ENCODE data around the gene ARL6IP4.

Gene ARL6IP4

GRCh38 chr12:122979001-122979907 is 1.2 kb upstream of the ARL6IP4 start:
- DNase-seq = no peak

- DNase-seq = no peak
These were observed 636 bp upstream of the ARL6IP4 start for GRCh38 chr12:122979908-122980182.

DNA sequence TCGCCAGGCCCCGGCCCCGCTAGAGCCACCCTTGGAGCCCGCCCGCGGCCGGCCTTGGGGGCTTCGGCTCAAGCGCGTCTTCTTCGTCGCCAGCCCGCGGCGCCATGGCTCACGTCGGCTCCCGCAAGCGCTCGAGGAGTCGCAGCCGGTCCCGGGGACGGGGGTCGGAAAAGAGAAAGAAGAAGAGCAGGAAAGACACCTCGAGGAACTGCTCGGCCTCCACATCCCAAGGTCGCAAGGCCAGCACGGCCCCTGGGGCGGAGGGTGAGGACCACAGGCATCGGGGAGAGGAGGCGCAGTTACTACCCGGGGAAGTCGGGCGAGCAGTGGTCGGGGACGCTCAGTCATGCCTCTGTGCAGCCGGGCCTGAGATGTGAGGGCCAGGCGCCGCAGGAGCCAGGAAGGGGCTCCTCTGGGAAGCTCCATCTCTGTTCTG is 573 bp downstream of the ARL6IP4 start:
- DNase-seq = no peak

DNA sequence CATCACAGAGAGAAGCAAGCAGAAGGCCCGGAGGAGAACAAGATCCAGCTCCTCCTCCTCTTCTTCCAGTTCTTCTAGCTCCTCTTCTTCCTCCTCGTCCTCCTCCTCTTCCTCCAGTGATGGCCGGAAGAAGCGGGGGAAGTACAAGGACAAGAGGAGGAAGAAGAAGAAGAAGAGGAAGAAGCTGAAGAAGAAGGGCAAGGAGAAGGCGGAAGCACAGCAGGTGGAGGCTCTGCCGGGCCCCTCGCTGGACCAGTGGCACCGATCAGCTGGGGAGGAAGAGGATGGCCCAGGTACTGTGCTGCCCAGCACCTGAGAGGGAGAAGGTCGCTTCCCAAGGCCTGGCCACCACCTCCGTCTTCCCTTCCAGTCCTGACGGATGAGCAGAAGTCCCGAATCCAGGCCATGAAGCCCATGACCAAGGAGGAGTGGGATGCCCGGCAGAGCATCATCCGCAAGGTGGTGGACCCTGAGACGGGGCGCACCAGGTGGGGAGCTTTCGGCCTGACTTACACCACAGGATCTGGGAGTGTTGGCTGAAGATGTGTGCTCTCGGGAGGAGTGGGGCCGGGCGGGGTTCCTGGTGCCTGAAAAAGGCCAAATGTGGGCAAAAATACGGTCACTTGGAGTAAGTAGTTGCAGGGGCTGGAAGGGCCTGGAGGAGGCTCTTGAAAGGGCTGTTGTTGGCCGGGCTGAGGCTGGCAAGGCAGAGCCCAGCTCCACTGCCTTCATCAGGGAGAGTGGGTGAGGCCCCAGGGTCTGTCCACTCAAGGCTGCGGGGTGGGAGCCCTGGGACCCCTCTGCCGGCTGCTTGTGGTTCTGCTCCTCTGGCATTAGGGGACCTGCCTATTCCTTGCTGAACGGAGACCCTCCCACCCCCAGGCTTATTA is 1.4 kb downstream of the ARL6IP4 start:
- DNase-seq = no peak

- DNase-seq = no peak
These were observed 2.0 kb downstream of the ARL6IP4 start for GRCh38 chr12:122982477-122982815.

DNA sequence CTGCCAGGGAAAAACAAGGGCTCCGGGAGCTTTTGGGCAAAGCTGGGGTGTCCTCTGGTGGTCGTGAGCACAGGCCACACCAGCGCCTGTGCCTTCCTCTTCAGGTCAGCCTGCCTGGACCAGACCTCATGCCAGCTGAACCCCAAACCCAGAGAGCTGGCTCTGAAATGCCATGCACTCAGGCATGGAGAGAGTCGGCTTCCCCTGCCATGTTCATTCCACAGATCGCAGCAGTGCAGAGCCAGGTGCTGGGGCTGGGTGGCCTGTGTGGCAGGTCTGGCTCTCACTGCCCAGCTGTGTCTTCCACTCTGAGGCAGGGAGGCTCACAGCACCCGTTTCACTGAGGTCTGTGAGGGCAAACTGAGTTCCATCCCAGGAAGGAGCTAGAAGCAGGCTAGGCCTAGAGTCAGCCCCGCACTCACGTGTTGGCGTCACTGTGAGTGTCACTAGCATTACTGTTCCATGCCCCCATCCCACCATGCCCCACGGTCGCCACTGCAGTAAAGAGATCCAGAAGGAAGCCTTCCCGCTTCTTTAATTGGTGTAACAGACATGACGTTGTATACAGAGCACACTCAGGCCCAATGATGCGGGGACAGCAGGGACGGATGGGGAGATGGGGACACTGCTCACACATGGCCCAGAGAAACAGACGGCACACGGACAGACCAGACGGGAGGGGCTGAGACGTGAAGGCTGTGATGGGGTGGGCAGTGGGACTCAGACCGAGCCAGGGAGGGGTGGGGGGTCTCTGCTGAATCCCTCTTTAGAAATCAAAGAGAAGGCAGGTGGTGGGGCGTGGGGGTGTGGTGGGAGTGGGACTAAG is 2.7 kb downstream of the ARL6IP4 start:
- no peak for DNase-seq

DNA sequence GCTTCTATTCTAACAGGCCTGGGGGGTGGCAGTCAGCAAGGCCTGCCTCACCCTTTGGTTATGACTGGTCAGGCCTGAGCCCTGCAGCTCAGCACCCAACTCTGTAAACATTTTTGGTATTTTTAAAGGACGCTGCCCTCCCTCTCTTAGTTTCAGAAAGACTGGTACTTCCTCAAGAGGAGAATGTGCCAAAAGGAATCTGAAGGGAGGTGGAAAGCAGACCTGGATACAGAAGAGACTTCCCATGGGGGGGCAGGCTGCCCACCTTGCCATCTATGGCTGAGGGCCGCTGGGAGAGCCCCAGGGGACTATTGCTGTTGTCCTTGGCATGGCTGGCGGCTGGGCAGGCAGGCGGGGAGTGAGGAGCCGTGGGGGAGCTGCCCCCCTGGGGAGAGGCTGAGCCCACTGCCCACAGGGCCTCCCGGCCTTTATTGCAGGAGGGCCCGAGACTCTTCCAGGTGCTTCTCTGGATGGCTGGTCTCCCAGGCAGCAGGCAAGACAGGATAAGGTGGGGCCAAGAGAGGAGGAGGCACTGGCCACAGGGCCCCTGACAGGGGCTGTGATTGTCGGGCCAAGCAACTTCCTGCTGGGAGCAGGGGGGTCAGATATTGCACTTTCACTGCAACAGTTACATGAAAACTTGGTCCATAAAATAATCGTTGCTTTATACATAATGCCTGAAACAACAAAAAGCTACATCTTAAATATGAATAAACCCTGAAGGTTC is 3.5 kb downstream of the ARL6IP4 start:
- no peak for DNase-seq

GRCh38 chr12:122984612-122985337 is 4.3 kb downstream of the ARL6IP4 start:
- DNase-seq = no peak

- DNase-seq = no peak
These were observed 5.1 kb downstream of the ARL6IP4 start for GRCh38 chr12:122985338-122986257.

GRCh38 chr12:122986258-122986871 is 5.9 kb downstream of the ARL6IP4 start:
- no peak for DNase-seq

GRCh38 chr12:122987086-122987951 is 6.8 kb downstream of the ARL6IP4 start:
- no peak for DNase-seq

GRCh38 chr12:122988036-122988435 is 7.6 kb downstream of the ARL6IP4 start:
- no peak for DNase-seq

GRCh38 chr12:122988612-122989212 is 8.2 kb downstream of the ARL6IP4 start:
- no peak for DNase-seq

- no peak for DNase-seq
These were observed 8.9 kb downstream of the ARL6IP4 start for GRCh38 chr12:122989225-122989839.

GRCh38 chr12:122989874-122990419 is 9.5 kb downstream of the ARL6IP4 start:
- DNase-seq = no peak

DNA sequence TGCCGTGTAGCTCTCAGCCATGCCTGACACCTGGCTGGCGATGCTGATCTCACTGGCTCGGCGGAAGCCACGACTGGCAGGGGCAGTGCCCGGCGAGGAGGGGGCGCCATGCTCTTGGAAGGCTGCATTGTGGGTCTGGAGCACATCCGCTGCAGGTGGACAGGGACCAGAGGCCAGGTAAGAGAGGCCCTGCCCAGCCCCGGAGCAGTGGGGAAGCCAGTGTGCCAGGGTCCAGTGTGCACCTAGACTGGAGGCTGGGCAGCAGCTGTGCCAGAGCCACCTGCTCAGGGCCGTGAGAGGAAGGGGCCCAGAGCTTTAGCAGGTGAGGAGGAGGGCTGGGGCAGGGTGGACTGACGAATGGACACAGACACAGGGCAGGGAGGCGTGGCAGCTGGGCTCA is 10.1 kb downstream of the ARL6IP4 start:
- DNase-seq = no peak

- no peak for DNase-seq
These were observed 10.6 kb downstream of the ARL6IP4 start for GRCh38 chr12:122990961-122991622.

Data from DMS 273 treated with DMSO at 0.1 percent for 48 hours (cell line).